GM18505 (cell line): ENCODE data around the gene TNFRSF13B.

Experiments
- ATAC-seq: cut with Tn5 transposase; IDR thresholded peaks from one replicate; pipeline ENCODE4 v1.9.1; 2021; ENCODE audit not compliant: unreplicated experiment
- POLR2A ChIP-seq: IDR thresholded peaks from 4 replicates; pipeline ENCODE4 v1.6.1; 2011; ENCODE audit warnings: borderline replicate concordance; ENCODE audit not compliant: insufficient read depth, insufficient read length; ENCODE audit errors: extremely low read depth

Gene TNFRSF13B

GRCh38 chr17:16954521-16954920 is 17.4 kb downstream of the TNFRSF13B start:
- no peak for TF ChIP-seq POLR2A
- ATAC-seq, result no peak

GRCh38 chr17:16953841-16954240 is 18.1 kb downstream of the TNFRSF13B start:
- ATAC-seq, result no peak
- no peak for TF ChIP-seq POLR2A

GRCh38 chr17:16953347-16953746 is 18.6 kb downstream of the TNFRSF13B start:
- no peak for TF ChIP-seq POLR2A
- no peak for ATAC-seq

- TF ChIP-seq POLR2A, result no peak
- ATAC-seq, result no peak
These were observed 19.5 kb downstream of the TNFRSF13B start for GRCh38 chr17:16952401-16952800.

GRCh38 chr17:16950488-16950887 is 21.4 kb downstream of the TNFRSF13B start:
- no peak for TF ChIP-seq POLR2A
- no peak for ATAC-seq

GRCh38 chr17:16948587-16949376 is 23.1 kb downstream of the TNFRSF13B start:
- TF ChIP-seq POLR2A, result no peak
- ATAC-seq, result no peak

- ATAC-seq, result peak; percentile 46
- no peak for TF ChIP-seq POLR2A
These were observed 24.4 kb downstream of the TNFRSF13B start for GRCh38 chr17:16947470-16947869.

GRCh38 chr17:16945663-16946218 is 26.2 kb downstream of the TNFRSF13B start:
- no peak for TF ChIP-seq POLR2A
- no peak for ATAC-seq

GRCh38 chr17:16945136-16945482 is 26.8 kb downstream of the TNFRSF13B start:
- TF ChIP-seq POLR2A, result no peak
- ATAC-seq, result no peak

- no peak for ATAC-seq
These were observed 27.4 kb downstream of the TNFRSF13B start for GRCh38 chr17:16944334-16945135.

GRCh38 chr17:16943541-16944333 is 28.2 kb downstream of the TNFRSF13B start:
- no peak for TF ChIP-seq POLR2A
- ATAC-seq, result no peak

More at GRCh38 chr17:16944334-16945135, 27.4 kb downstream of the TNFRSF13B start:
- TF ChIP-seq POLR2A, result no peak

GRCh38 chr17:16943032-16943352 is 28.9 kb downstream of the TNFRSF13B start:
- no peak for TF ChIP-seq POLR2A
- no peak for ATAC-seq

- no peak for ATAC-seq
These were observed 29.5 kb downstream of the TNFRSF13B start for GRCh38 chr17:16942141-16943031.

More at GRCh38 chr17:16942141-16943031, 29.5 kb downstream of the TNFRSF13B start:
- TF ChIP-seq POLR2A, result peak; percentile 12
